GM12873 (cell line): Measurements from ENCODE around the gene BANF2.

ENCODE experiments used
- TF ChIP-seq, protein P1 (sequence below): IDR thresholded peaks from 2 replicates; pipeline ENCODE4 v1.5.1; 2012; ENCODE audit warnings: low read depth, mild to moderate bottlenecking, moderate library complexity, low read length, control low read depth; ENCODE audit not compliant: insufficient read depth; ENCODE audit errors: missing control alignments

Gene BANF2

GRCh38 chr20:17741220-17741619 is 41.5 kb downstream of the BANF2 start:
- TF ChIP-seq, protein P1, sequence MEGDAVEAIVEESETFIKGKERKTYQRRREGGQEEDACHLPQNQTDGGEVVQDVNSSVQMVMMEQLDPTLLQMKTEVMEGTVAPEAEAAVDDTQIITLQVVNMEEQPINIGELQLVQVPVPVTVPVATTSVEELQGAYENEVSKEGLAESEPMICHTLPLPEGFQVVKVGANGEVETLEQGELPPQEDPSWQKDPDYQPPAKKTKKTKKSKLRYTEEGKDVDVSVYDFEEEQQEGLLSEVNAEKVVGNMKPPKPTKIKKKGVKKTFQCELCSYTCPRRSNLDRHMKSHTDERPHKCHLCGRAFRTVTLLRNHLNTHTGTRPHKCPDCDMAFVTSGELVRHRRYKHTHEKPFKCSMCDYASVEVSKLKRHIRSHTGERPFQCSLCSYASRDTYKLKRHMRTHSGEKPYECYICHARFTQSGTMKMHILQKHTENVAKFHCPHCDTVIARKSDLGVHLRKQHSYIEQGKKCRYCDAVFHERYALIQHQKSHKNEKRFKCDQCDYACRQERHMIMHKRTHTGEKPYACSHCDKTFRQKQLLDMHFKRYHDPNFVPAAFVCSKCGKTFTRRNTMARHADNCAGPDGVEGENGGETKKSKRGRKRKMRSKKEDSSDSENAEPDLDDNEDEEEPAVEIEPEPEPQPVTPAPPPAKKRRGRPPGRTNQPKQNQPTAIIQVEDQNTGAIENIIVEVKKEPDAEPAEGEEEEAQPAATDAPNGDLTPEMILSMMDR: no peak

DNA sequence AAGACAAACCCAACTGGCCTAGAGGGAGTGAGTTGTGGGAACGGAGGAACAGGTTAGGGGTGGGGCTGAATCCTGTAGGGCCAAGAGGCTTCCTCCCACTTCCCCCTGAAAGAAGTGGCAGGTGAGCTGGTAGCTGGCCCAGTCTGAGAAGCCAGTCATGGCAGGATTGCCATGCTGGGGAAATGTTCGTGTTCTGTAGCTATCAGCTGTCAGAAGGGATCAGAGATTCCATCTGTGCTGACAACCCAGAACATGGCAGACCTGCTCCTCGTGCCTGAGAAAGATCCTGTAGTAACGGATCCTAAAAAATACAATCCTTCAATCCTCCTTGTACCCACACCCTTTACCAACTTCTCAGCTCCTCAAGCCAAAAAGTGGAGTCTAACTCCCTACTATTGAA is 43.0 kb downstream of the BANF2 start:
- TF ChIP-seq, protein P1: no peak

DNA sequence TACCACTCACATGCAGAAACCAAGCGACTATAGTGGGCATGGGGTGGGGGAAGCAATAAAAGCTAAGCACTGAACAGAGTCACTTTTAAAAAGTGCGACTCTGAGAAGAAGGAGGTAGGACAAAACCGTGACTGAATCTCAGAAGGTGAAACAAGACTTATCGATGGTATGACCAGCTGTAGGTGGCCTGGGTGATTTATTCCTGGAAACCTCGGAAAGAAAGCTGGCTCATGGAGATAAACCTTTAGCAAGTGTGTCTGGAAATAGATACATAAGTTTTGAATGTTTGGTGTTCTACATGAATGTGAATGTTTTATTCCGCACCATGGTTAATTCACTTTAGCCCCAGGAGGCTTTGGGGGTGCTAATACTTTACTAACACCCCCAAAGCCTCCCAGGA is 43.9 kb downstream of the BANF2 start:
- TF ChIP-seq, protein P1: no peak

DNA sequence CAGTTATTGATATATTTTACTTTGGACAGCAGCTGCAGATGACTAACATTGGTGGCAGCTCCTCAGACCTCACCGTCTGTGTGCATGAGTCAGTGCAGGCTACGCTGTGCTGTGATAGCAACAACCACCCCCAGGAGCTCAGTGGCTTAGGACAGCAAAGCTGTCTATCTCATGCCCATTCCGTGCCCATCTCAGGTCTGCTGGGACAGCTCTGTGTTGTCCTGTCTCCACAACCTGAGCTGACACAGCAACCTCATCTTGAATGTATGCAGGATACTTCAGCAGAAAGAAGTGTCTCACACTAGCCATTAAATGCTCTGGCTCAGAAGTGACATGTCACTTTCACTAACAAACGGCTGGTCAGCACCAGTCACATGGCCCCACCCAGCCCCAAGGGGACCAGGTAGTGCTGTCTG is 47.7 kb downstream of the BANF2 start:
- TF ChIP-seq, protein P1: no peak

GRCh38 chr20:17748279-17748678 is 48.5 kb downstream of the BANF2 start:
- TF ChIP-seq, protein P1: no peak

DNA sequence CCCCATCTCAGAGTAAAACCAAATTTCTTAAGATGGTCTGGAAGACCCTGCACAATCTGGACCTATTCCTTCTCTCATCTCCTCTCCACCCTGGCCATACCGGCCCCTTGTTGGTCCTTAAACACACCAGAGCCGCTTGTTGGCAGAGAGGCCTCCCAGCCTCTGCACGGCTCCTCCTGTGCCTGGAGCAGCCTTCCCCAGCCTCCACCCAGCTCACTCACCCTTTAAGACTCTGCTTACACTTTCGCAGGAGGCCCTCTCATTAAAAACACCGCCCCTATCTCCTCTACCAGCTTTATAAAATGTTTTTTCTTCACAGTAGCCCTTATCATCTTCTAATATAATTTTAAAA is 49.8 kb downstream of the BANF2 start:
- TF ChIP-seq, protein P1: no peak

GRCh38 chr20:17749978-17750721 is 50.4 kb downstream of the BANF2 start:
- TF ChIP-seq, protein P1: no peak
